Uterus (tissue), 2 donors: Measurements from ENCODE around the gene CRELD2.

ENCODE experiments used
- POLR2A ChIP-seq, 2 donors: fragments of 450-650 bp; IDR thresholded peaks; one replicate each; pipeline ENCODE4 v1.6.1; 2016; ENCODE audit warnings: antibody characterized with exemption in 2 of 2, mild to moderate bottlenecking in 1 of 2, moderate library complexity in 1 of 2
- TF ChIP-seq, protein P1 (sequence below), 4 experiments: fragments of 200-600 bp in 2 of 4; fragments of 450-650 bp in 2 of 4; sonication (generic) in 2 of 4; IDR thresholded peaks; one replicate each; pipeline ENCODE4 v1.5.1; 2016 to 2019; ENCODE audit warnings: antibody characterized with exemption in 4 of 4, mild to moderate bottlenecking in 2 of 4, moderate library complexity in 1 of 4

DNA sequence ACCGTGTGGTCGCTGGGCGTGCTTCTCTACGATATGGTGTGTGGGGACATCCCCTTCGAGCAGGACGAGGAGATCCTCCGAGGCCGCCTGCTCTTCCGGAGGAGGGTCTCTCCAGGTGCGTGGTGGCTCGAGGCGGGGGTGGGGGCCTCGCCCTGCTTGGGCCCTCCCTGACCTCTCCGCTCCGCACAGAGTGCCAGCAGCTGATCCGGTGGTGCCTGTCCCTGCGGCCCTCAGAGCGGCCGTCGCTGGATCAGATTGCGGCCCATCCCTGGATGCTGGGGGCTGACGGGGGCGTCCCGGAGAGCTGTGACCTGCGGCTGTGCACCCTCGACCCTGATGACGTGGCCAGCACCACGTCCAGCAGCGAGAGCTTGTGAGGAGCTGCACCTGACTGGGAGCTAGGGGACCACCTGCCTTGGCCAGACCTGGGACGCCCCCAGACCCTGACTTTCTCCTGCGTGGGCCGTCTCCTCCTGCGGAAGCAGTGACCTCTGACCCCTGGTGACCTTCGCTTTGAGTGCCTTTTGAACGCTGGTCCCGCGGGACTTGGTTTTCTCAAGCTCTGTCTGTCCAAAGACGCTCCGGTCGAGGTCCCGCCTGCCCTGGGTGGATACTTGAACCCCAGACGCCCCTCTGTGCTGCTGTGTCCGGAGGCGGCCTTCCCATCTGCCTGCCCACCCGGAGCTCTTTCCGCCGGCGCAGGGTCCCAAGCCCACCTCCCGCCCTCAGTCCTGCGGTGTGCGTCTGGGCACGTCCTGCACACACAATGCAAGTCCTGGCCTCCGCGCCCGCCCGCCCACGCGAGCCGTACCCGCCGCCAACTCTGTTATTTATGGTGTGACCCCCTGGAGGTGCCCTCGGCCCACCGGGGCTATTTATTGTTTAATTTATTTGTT is 44.6 kb downstream of the CRELD2 start:
- TF ChIP-seq, protein P1, sequence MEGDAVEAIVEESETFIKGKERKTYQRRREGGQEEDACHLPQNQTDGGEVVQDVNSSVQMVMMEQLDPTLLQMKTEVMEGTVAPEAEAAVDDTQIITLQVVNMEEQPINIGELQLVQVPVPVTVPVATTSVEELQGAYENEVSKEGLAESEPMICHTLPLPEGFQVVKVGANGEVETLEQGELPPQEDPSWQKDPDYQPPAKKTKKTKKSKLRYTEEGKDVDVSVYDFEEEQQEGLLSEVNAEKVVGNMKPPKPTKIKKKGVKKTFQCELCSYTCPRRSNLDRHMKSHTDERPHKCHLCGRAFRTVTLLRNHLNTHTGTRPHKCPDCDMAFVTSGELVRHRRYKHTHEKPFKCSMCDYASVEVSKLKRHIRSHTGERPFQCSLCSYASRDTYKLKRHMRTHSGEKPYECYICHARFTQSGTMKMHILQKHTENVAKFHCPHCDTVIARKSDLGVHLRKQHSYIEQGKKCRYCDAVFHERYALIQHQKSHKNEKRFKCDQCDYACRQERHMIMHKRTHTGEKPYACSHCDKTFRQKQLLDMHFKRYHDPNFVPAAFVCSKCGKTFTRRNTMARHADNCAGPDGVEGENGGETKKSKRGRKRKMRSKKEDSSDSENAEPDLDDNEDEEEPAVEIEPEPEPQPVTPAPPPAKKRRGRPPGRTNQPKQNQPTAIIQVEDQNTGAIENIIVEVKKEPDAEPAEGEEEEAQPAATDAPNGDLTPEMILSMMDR (IDR thresholded peaks at IDR 0.05) = no peak
- no peak for TF ChIP-seq POLR2A (IDR thresholded peaks at IDR 0.05)
